GM23248 (cell line): ENCODE data around the gene ALG1. TPM values are rescaled to one million over a fixed set of nuclear protein-coding genes. Genes with fewer than 3 reads are reported as not detected.

Experiments
- DNase-seq: peaks from one replicate; pipeline ENCODE4 v3.0.0-alpha.2; 2015
- H2AFZ ChIP-seq: fragments of 200-600 bp; sonication (generic); 2 replicates; pipeline ENCODE4 v1.6.1; 2016; ENCODE audit warnings: antibody characterized with exemption
- H3F3A ChIP-seq: fragments of 200-600 bp; sonication (generic); 2 replicates; pipeline ENCODE4 v1.6.1; 2016; ENCODE audit warnings: mild to moderate bottlenecking, antibody characterized with exemption, mixed run types; ENCODE audit not compliant: insufficient read depth
- H3K27ac ChIP-seq: fragments of 200-600 bp; sonication (generic); 2 replicates; pipeline ENCODE4 v1.5.1; 2016; ENCODE audit warnings: mild to moderate bottlenecking
- H3K27me3 ChIP-seq: fragments of 200-600 bp; sonication (generic); replicated peaks from 2 replicates; pipeline ENCODE4 v1.6.1; 2016; ENCODE audit warnings: mild to moderate bottlenecking; ENCODE audit not compliant: insufficient read depth
- H3K36me3 ChIP-seq: fragments of 200-600 bp; sonication (generic); 2 replicates; pipeline ENCODE4 v1.6.1; 2016; ENCODE audit warnings: low read depth, mild to moderate bottlenecking
- H3K4me1 ChIP-seq: fragments of 200-600 bp; sonication (generic); 2 replicates; pipeline ENCODE4 v1.6.1; 2016; ENCODE audit warnings: mild to moderate bottlenecking; ENCODE audit not compliant: insufficient read depth
- H3K4me2 ChIP-seq: fragments of 200-600 bp; sonication (generic); one replicate; pipeline ENCODE4 v1.6.1; 2016; ENCODE audit warnings: mild to moderate bottlenecking; ENCODE audit not compliant: unreplicated experiment
- H3K4me3 ChIP-seq: fragments of 200-600 bp; sonication (generic); 2 replicates; pipeline ENCODE4 v1.5.1; 2016; ENCODE audit warnings: mild to moderate bottlenecking
- H3K79me2 ChIP-seq: fragments of 200-600 bp; sonication (generic); 2 replicates; pipeline ENCODE4 v1.6.1; 2016; ENCODE audit warnings: mild to moderate bottlenecking; ENCODE audit not compliant: insufficient read depth
- H3K9ac ChIP-seq: fragments of 200-600 bp; sonication (generic); 2 replicates; pipeline ENCODE4 v1.6.1; 2016; ENCODE audit warnings: mild to moderate bottlenecking
- H3K9me2 ChIP-seq: fragments of 200-600 bp; sonication (generic); 2 replicates; pipeline ENCODE4 v1.6.1; 2016; ENCODE audit warnings: mixed run types, mild to moderate bottlenecking, moderate library complexity; ENCODE audit not compliant: insufficient read depth
- H3K9me3 ChIP-seq: fragments of 200-600 bp; sonication (generic); one replicate; pipeline ENCODE4 v1.6.1; 2017; ENCODE audit warnings: low read depth
- H4K20me1 ChIP-seq: fragments of 200-600 bp; sonication (generic); 2 replicates; pipeline ENCODE4 v1.6.0; 2016; ENCODE audit not compliant: insufficient read depth
- EZH2 ChIP-seq: fragments of 200-600 bp; sonication (generic); IDR thresholded peaks from 2 replicates; pipeline ENCODE4 v1.6.1; 2018; ENCODE audit warnings: antibody characterized with exemption, mild to moderate bottlenecking; ENCODE audit not compliant: insufficient read depth, poor library complexity, severe bottlenecking
- EZH2phosphoT487 ChIP-seq: fragments of 200-600 bp; sonication (generic); IDR thresholded peaks from 2 replicates; pipeline ENCODE4 v1.6.1; 2018; ENCODE audit warnings: antibody characterized with exemption, moderate library complexity, mild to moderate bottlenecking, low read depth; ENCODE audit not compliant: insufficient read depth
- WGBS, 2 experiments: methylation state at CpG; one replicate each; pipeline ENCODE4 v1.1.6; 2015 to 2017; ENCODE audit warnings: low lambda C conversion rate in 2 of 2, low coverage in 1 of 2; ENCODE audit errors: missing lambda C conversion rate in 2 of 2; 5-methylcytosine and 5-hydroxymethylcytosine counted together
- in situ Hi-C: fragments of 300-500 bp; cut with MboI; formaldehyde crosslinking; loops from 2 replicates; pipeline ENCODE4 v1.15.0; 2020
- polyA plus RNA-seq: library from polyadenylated mRNA; unstranded; fragments of >200 nt; fragmentation: Nextera tagmentation; extraction: Ambion mirVana; gene quantifications from 2 replicates; pipeline ENCODE4 v1.2.1, GENCODE V29; 2016
- total RNA-seq: library from RNA; depleted of rRNA; stranded (reverse); fragments of >200 nt; shearing (Covaris generic); gene quantifications from 2 replicates; pipeline ENCODE4 v1.2.3, GENCODE V29; 2014

Gene ALG1
- total and polyA plus RNA-seq, 2 experiments from 2014 or later = 36.5 to 45.4 TPM

DNA sequence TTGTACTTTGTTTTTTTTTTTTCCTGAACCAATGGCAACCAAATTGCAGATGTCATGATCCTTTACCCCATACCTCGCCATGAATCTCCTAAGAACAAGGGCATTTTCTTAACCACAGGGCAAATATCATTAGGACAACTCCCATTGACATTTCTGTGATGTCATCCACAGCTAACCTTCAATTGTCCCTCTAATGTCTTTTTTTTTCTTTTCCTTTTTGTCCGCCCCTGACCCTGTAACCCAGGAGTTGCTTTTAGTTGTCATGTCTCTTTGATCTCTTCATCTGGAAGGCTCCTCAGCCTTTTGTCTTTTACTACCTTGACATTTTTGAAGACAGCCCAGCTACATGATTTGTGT, 37.5 kb upstream of the ALG1 start:
- H3K4me2 ChIP-seq = peak overlapping the region; percentile 92
- H3K9me2 ChIP-seq = no peaks in the 10 kb centered on the region
- H3K27ac ChIP-seq = peak overlapping the region; percentile 52
- 22 to 26% methylated on average over 2 of the region's 2 CpGs for WGBS, 2 experiments
- no peaks in the 10 kb centered on the region for H3F3A ChIP-seq
- in situ Hi-C loops = no loop called here
- peaks cover 10% of the 10 kb centered on the region for H3K4me1 ChIP-seq
- 0 out of 2 replicates have a peak, but pooled peaks cover 4% of the 10 kb centered on the region for H3K79me2 ChIP-seq
- DNase-seq = peak; percentile 26
- TF ChIP-seq EZH2 (no peak), EZH2phosphoT487 (no peak)
- no peaks in the 10 kb centered on the region for H3K9me3 ChIP-seq
- peak overlapping the region; percentile 98 for H2AFZ ChIP-seq
- H4K20me1 ChIP-seq = no peaks in the 10 kb centered on the region
- H3K4me3 ChIP-seq = peak overlapping the region; percentile 84
- H3K9ac ChIP-seq = peak overlapping the region; percentile 83
- H3K27me3 ChIP-seq = no peaks in the 10 kb centered on the region
- no peaks in the 10 kb centered on the region for H3K36me3 ChIP-seq

DNA sequence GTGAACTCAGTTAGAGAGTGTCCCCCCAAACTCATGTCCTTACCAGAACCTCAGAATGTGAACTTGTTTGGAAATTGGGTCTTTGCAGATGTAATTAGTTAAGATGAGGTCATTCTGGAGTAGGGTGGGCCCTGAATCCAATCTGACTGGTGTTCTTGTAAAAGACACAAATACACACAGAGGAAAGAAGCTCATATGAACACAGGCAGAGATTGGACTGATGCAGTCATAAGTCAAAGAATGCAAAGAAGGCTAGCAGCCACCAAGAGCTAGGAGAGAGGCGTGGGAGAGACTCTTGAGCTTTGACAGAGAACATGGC, 35.8 kb upstream of the ALG1 start:
- Histone ChIP-seq H3K4me2 (no peak overlapping the region), H4K20me1 (no peaks in the 10 kb centered on the region), H3K9me3 (no peaks in the 10 kb centered on the region), H3K27ac (no peak overlapping the region), H3K27me3 (no peaks in the 10 kb centered on the region), H3K36me3 (no peaks in the 10 kb centered on the region), H2AFZ (no peak overlapping the region), H3K9me2 (no peaks in the 10 kb centered on the region), H3K9ac (no peak overlapping the region), H3K4me1 (peaks cover 10% of the 10 kb centered on the region), H3F3A (no peaks in the 10 kb centered on the region), H3K79me2 (0 out of 2 replicates have a peak, but pooled peaks cover 4% of the 10 kb centered on the region), H3K4me3 (no peak overlapping the region)
- WGBS, 2 experiments = 25 to 43% methylated on average over 1 of the region's 1 CpG
- TF ChIP-seq EZH2phosphoT487 (no peak), EZH2 (no peak)
- in situ Hi-C loops = no loop called here
- no peak for DNase-seq

DNA sequence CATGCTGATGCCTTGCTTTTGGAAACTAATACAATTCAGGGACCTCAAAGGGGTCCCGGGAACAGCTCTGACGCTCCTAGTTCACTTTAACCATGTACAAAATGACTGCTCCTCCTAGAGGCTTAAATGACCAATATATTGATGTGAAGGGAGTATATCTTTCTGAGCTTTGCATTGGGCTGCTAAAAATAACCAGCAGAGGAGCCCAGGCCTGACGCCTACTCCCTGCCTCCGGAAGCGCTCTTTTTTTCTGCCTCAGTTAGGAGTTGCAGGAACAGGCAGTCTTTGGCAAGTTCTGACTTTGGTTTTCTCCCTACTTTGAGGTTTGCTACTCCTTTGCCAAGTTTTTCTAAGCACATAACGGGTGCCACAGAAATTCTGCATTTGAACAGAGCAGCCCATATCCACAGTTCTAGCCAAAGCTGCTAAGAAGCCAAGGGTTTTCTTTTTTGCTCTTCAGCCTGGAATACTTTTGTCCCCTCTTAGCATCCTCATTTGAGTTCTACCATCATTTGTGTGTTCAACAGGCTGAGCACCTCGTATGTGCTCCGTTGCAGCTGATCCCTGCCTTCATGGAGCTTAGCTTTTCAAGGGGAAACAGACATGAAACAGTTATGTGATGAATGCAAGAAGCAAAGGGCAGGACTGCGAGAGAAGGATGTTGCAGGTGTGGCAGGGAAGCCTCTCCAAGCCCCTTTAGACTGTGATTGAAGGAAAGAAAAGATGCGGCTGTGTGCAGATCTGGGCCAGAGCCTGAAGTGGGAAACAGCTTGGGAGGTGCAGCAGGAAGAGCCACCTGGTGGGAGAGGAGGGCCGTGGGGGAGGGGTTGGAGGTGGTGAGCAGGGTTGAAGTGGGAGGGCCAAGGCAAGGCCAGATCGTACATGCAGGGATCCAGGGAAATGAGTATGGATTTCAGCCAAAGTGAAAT, 35.2 kb upstream of the ALG1 start:
- Histone ChIP-seq H3K9me3 (no peaks in the 10 kb centered on the region), H2AFZ (no peak overlapping the region), H3K36me3 (no peaks in the 10 kb centered on the region), H3K9ac (no peak overlapping the region), H3F3A (no peaks in the 10 kb centered on the region), H3K9me2 (no peaks in the 10 kb centered on the region), H3K79me2 (0 out of 2 replicates have a peak, but pooled peaks cover 4% of the 10 kb centered on the region), H3K4me1 (peaks cover 10% of the 10 kb centered on the region), H3K27me3 (0 out of 2 replicates have a peak, but pooled peaks cover 5% of the 10 kb centered on the region), H3K27ac (no peak overlapping the region), H3K4me2 (no peak overlapping the region), H3K4me3 (no peak overlapping the region), H4K20me1 (no peaks in the 10 kb centered on the region)
- TF ChIP-seq EZH2 (no peak), EZH2phosphoT487 (no peak)
- 48 to 52% methylated on average over 11 to 12 of the region's 12 CpGs for WGBS, 2 experiments
- in situ Hi-C loops = no loop called here
- no peak for DNase-seq

DNA sequence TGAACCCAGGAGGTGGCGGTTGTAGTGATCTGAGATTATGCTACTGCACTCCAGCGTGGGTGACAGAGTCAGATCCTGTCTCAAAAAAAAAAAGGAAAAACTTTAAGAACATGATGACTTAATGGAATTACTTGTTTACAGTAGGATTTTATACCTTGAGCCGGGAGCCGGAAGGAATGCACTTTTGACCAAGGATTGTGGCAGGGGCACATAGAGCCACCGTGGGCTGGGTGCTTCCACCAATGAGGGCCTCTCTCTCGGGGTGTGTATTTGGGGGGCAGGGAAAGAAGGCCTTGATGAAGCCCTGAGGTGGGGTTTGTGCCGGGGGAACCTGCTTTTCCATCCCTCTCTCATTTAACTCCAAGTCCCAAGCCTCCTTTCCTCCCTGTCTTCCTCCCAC, 31.2 kb upstream of the ALG1 start:
- whole genome bisulfite sequencing, 2 experiments = 77 to 81% methylated on average over 7 of the region's 7 CpGs
- TF ChIP-seq EZH2 (no peak), EZH2phosphoT487 (no peak)
- H3K27ac ChIP-seq = no peak overlapping the region
- no peak overlapping the region for H3K4me3 ChIP-seq
- H3K4me2 ChIP-seq = no peak overlapping the region
- in situ Hi-C loops = no loop called here
- no peak for DNase-seq
- H4K20me1 ChIP-seq = no peaks in the 10 kb centered on the region
- no peaks in the 10 kb centered on the region for H3K4me1 ChIP-seq
- no peaks in the 10 kb centered on the region for H3K9me3 ChIP-seq
- no peaks in the 10 kb centered on the region for H3K9me2 ChIP-seq
- H3K27me3 ChIP-seq = 0 out of 2 replicates have a peak, but pooled peaks cover 5% of the 10 kb centered on the region
- no peaks in the 10 kb centered on the region for H3K79me2 ChIP-seq
- no peaks in the 10 kb centered on the region for H3F3A ChIP-seq
- H2AFZ ChIP-seq = no peak overlapping the region
- no peaks in the 10 kb centered on the region for H3K36me3 ChIP-seq
- no peak overlapping the region for H3K9ac ChIP-seq
